ENCODE results near the gene NIPBL. TPM values are rescaled to one million over a fixed set of nuclear protein-coding genes. Genes with fewer than 3 reads are reported as not detected.
"Not testable (repeated sequence)": the region's sequence is repeated elsewhere in the genome, so short reads cannot be mapped to it uniquely, and the experiment has no call there.

The NIPBL gene
- total RNA-seq, 1 donor from 2014 or later, result 32.2 TPM

- peaks cover 6% of the 10 kb centered on the region for H3K4me1 Mint-ChIP-seq (ENCODE audit: low read depth)
These were observed 210.1 kb downstream of the NIPBL start for GRCh38 chr5:37086466-37087173.

DNA sequence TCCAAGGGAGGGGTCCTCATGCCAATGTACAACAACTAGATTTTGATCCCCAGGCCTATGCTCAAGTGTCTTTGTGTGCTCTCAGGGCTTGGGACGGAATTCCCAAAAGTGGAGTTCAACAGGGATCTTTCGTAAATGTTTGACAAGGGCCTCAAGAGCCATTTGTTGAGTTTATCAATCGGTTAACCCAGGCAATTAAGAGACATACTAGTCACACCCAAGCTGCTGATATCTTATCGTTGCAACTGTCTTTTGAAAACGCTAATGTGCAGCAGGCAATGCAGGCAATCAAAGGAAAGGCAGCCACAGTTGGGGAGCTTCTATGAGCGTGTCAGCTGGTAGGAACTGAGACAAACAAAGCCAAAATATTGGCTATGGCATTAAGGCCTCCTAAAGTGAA, 211.4 kb downstream of the NIPBL start:
- Mint-ChIP-seq H3K36me3 (ENCODE audit: low read depth) (peaks cover 6% of the 10 kb centered on the region), H3K27ac (ENCODE audit: unreplicated experiment) (no peak overlapping the region), H3K9me3 (ENCODE audit: low read depth) (no peaks in the 10 kb centered on the region), H3K4me1 (ENCODE audit: low read depth) (no peaks in the 10 kb centered on the region), H3K4me3 (ENCODE audit: unreplicated experiment) (no peak overlapping the region), H3K27me3 (ENCODE audit: low read depth) (no peaks in the 10 kb centered on the region)
- no peak for DNase-seq (ENCODE audit: low spot score)
- TF ChIP-seq, protein P1, sequence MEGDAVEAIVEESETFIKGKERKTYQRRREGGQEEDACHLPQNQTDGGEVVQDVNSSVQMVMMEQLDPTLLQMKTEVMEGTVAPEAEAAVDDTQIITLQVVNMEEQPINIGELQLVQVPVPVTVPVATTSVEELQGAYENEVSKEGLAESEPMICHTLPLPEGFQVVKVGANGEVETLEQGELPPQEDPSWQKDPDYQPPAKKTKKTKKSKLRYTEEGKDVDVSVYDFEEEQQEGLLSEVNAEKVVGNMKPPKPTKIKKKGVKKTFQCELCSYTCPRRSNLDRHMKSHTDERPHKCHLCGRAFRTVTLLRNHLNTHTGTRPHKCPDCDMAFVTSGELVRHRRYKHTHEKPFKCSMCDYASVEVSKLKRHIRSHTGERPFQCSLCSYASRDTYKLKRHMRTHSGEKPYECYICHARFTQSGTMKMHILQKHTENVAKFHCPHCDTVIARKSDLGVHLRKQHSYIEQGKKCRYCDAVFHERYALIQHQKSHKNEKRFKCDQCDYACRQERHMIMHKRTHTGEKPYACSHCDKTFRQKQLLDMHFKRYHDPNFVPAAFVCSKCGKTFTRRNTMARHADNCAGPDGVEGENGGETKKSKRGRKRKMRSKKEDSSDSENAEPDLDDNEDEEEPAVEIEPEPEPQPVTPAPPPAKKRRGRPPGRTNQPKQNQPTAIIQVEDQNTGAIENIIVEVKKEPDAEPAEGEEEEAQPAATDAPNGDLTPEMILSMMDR (IDR thresholded peaks at IDR 0.05), result no peak

More at GRCh38 chr5:37086466-37087173, 210.1 kb downstream of the NIPBL start:
- Mint-ChIP-seq H3K9me3 (ENCODE audit: low read depth) (no peaks in the 10 kb centered on the region), H3K36me3 (ENCODE audit: low read depth) (peaks cover 9% of the 10 kb centered on the region), H3K4me3 (ENCODE audit: unreplicated experiment) (no peak overlapping the region), H3K27me3 (ENCODE audit: low read depth) (no peaks in the 10 kb centered on the region), H3K27ac (ENCODE audit: unreplicated experiment) (no peak overlapping the region)
- no peak for DNase-seq (ENCODE audit: low spot score)
- TF ChIP-seq, protein P1 (IDR thresholded peaks at IDR 0.05), result no peak

DNA sequence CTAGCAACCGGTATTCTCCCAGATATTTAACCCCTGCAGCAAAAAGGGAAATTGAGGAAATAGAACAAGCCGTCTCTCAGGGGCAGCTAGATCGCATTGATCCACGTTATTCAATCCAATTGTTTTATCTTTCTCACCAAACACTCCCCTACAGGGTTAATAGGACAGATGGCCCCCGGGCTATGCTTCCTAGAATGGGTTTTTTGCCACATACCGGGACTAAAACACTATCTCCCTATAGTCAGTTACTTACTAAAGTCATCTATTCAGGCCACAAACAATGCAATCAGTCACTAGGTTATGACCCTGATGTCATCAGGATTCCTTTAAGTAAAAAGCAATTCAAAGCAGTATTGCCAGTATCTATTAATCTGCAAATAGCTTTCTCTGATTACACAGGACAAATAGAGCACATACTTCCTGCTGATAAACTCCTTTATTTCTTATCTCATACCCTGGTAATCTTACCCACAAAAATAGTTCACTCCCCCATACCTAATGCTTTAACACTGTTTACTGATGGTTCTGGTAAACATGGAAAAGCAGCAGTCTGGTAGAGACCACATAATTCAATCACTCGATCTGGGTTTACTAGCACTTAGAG, 213.7 kb downstream of the NIPBL start:
- H3K36me3 Mint-ChIP-seq (ENCODE audit: low read depth), result peaks cover 11% of the 10 kb centered on the region
- H3K27me3 Mint-ChIP-seq (ENCODE audit: low read depth), result no peaks in the 10 kb centered on the region
- TF ChIP-seq, protein P1 (IDR thresholded peaks at IDR 0.05), result no peak
- H3K4me1 Mint-ChIP-seq (ENCODE audit: low read depth), result no peaks in the 10 kb centered on the region
- peaks cover 6% of the 10 kb centered on the region for H3K9me3 Mint-ChIP-seq (ENCODE audit: low read depth)
- H3K4me3 Mint-ChIP-seq (ENCODE audit: unreplicated experiment), result no peak overlapping the region
- DNase-seq (ENCODE audit: low spot score), result no peak
- H3K27ac Mint-ChIP-seq (ENCODE audit: unreplicated experiment), result no peak overlapping the region

DNA sequence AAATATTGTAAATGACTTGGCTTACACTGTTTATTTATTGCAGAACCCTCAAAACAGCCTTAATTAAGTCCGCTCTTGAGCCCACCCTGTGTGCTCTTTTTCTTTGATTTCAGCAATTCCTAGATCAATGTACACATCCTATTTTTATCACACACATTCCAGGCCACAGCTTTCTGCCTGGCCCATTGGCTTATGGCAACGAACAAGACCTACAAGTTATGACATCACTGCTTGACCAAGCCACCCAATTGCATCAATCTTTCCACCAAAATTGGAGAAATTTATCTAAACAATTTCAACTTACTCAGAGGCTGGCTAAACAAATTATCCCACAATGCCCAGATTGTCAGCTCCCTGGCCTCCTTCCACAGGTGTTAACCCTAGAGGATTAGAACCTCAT, 214.2 kb downstream of the NIPBL start:
- TF ChIP-seq, protein P1 (IDR thresholded peaks at IDR 0.05), result no peak
- Mint-ChIP-seq H3K4me1 (ENCODE audit: low read depth) (no peaks in the 10 kb centered on the region), H3K36me3 (ENCODE audit: low read depth) (peaks cover 8% of the 10 kb centered on the region), H3K4me3 (ENCODE audit: unreplicated experiment) (no peak overlapping the region), H3K9me3 (ENCODE audit: low read depth) (peaks cover 7% of the 10 kb centered on the region), H3K27ac (ENCODE audit: unreplicated experiment) (no peak overlapping the region), H3K27me3 (ENCODE audit: low read depth) (no peaks in the 10 kb centered on the region)
- no peak for DNase-seq (ENCODE audit: low spot score)

- not testable (repeated sequence) for H3K27me3 Mint-ChIP-seq (ENCODE audit: low read depth); H3K4me3 Mint-ChIP-seq (ENCODE audit: unreplicated experiment); H3K4me1 Mint-ChIP-seq (ENCODE audit: low read depth); DNase-seq (ENCODE audit: low spot score); H3K27ac Mint-ChIP-seq (ENCODE audit: unreplicated experiment)
- peaks cover 27% of the 10 kb centered on the region for H3K36me3 Mint-ChIP-seq (ENCODE audit: low read depth)
- H3K9me3 Mint-ChIP-seq (ENCODE audit: low read depth), result peaks cover 31% of the 10 kb centered on the region
These were observed 217.2 kb downstream of the NIPBL start for GRCh38 chr5:37093795-37094194.

DNA sequence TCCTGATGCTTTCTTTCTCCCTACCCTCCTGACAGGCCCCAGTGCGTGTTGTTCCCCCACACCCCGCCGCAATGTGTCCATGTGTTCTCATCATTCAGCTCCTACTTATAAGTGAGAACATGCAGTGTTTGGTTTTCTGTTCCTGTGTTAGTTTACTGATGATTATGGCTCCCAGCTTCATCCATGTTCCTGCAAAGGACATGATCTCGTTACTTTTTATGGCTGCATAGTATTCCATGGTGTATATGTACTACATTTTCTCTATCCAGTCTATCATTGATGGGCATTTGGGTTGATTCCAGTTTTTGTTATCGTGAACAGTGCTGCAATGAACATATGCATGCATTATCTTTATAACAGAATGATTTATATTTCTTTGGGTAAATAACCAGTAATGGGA, 222.7 kb downstream of the NIPBL start:
- not testable (repeated sequence) for H3K27me3 Mint-ChIP-seq (ENCODE audit: low read depth); H3K4me1 Mint-ChIP-seq (ENCODE audit: low read depth); DNase-seq (ENCODE audit: low spot score); H3K27ac Mint-ChIP-seq (ENCODE audit: unreplicated experiment); H3K4me3 Mint-ChIP-seq (ENCODE audit: unreplicated experiment)
- H3K9me3 Mint-ChIP-seq (ENCODE audit: low read depth), result peaks cover 65% of the 10 kb centered on the region
- peaks cover 62% of the 10 kb centered on the region for H3K36me3 Mint-ChIP-seq (ENCODE audit: low read depth)
